Measurements from ENCODE around the gene SRC. TPM values are rescaled to one million over a fixed set of nuclear protein-coding genes. Genes with fewer than 3 reads are reported as not detected.

The SRC gene
- polyA plus RNA-seq, 1 of the 3 experiments (the other 2 are of a cell fraction), result 23.8 TPM

- Histone ChIP-seq H3K9ac (no peak overlapping the region), H4K20me1 (ENCODE audit: insufficient read depth) (no peaks in the 10 kb centered on the region), H3K9me2 (no peaks in the 10 kb centered on the region), H3K36me3 (replicated peaks in 1 of 2; ENCODE audit: control insufficient read depth in 1 of 2, insufficient read depth in 2 of 2, low read length in 1 of 2) (peaks cover 5 to 26% of the 10 kb centered on the region in 2 experiments), H3K4me1 (ENCODE audit: control insufficient read depth in 1 of 2, insufficient read depth in 2 of 2, low read depth in 1 of 2, low read length in 1 of 2) (peaks cover 0 to 61% of the 10 kb centered on the region in 2 experiments; a peak in 2 of 4 replicates), H3K4me3 (ENCODE audit: low read depth in 2 of 2, low read length in 1 of 2) (no peak overlapping the region), H3K79me2 (ENCODE audit: insufficient read depth) (no peaks in the 10 kb centered on the region), H3K4me2 (no peak overlapping the region), H3K27ac (ENCODE audit: low read depth in 2 of 2, low read length in 1 of 2) (peak overlapping the region in 1 of 2 experiments; percentile 88; a peak in 2 of 4 replicates), H3F3A (replicated peaks; ENCODE audit: insufficient read depth) (no peaks in the 10 kb centered on the region), H2AFZ (ENCODE audit: low read depth) (no peak overlapping the region), H3K9me3 (no peaks in the 10 kb centered on the region), H3K27me3 (ENCODE audit: insufficient read depth) (no peaks in the 10 kb centered on the region)
- TF ChIP-seq NFIC (IDR thresholded peaks at IDR 0.05; ENCODE audit: borderline replicate concordance), result no peak
- no peak for TF ChIP-seq POLR2AphosphoS5 (IDR thresholded peaks at IDR 0.05; ENCODE audit: low read depth, low read length)
- TF ChIP-seq CHD2 (IDR thresholded peaks at IDR 0.05; ENCODE audit: low read length, partially characterized antibody), result no peak
- TF ChIP-seq RXRA (IDR thresholded peaks at IDR 0.05; ENCODE audit: borderline replicate concordance, low read depth), result no peak
- TF ChIP-seq RCOR1 (IDR thresholded peaks at IDR 0.05; ENCODE audit: low read length), result no peak
- no peak for TF ChIP-seq TEAD4 (IDR thresholded peaks at IDR 0.05; ENCODE audit: borderline replicate concordance, insufficient read depth)
- TF ChIP-seq YY1 (IDR thresholded peaks at IDR 0.05; ENCODE audit: low read depth), result no peak
- TF ChIP-seq JUND (IDR thresholded peaks at IDR 0.05), result no peak
- TF ChIP-seq, protein P1, sequence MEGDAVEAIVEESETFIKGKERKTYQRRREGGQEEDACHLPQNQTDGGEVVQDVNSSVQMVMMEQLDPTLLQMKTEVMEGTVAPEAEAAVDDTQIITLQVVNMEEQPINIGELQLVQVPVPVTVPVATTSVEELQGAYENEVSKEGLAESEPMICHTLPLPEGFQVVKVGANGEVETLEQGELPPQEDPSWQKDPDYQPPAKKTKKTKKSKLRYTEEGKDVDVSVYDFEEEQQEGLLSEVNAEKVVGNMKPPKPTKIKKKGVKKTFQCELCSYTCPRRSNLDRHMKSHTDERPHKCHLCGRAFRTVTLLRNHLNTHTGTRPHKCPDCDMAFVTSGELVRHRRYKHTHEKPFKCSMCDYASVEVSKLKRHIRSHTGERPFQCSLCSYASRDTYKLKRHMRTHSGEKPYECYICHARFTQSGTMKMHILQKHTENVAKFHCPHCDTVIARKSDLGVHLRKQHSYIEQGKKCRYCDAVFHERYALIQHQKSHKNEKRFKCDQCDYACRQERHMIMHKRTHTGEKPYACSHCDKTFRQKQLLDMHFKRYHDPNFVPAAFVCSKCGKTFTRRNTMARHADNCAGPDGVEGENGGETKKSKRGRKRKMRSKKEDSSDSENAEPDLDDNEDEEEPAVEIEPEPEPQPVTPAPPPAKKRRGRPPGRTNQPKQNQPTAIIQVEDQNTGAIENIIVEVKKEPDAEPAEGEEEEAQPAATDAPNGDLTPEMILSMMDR (IDR thresholded peaks at IDR 0.05), result no peak
- TF ChIP-seq RFX5 (IDR thresholded peaks at IDR 0.05; ENCODE audit: low read length), result no peak
- TF ChIP-seq, protein P2, sequence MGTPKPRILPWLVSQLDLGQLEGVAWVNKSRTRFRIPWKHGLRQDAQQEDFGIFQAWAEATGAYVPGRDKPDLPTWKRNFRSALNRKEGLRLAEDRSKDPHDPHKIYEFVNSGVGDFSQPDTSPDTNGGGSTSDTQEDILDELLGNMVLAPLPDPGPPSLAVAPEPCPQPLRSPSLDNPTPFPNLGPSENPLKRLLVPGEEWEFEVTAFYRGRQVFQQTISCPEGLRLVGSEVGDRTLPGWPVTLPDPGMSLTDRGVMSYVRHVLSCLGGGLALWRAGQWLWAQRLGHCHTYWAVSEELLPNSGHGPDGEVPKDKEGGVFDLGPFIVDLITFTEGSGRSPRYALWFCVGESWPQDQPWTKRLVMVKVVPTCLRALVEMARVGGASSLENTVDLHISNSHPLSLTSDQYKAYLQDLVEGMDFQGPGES (IDR thresholded peaks at IDR 0.05; ENCODE audit: low read depth, low read length), result no peak
- TF ChIP-seq EZH2phosphoT487 (IDR thresholded peaks at IDR 0.05; ENCODE audit: borderline replicate concordance, low read depth), result no peak
- no peak for TF ChIP-seq GATA2 (CRISPR knock-in tag; IDR thresholded peaks at IDR 0.05)
- DNase-seq, result no peak
- ChIA-PET POLR2A (interaction anchor here (1.8 kb wide), 1 partner anchor 13 kb away, joined by 6 read pairs; no protein-coding TSS in a partner anchor), CTCF (interaction anchor here (1.0 to 5.9 kb wide), 7 partner anchors 10 to 200 kb away, joined by 3 to 48 read pairs (median 4); no protein-coding TSS in a partner anchor)
- whole genome bisulfite sequencing (ENCODE audit: low lambda C conversion rate), result 90% methylated on average over 2 of the region's 9 CpGs
Measured at GRCh38 chr20:37395410-37395797, 49.5 kb downstream of the SRC start.

- no peak overlapping the region for H3K4me2 ChIP-seq
- DNase-seq, result peak; percentile 67
- H3K27me3 ChIP-seq (ENCODE audit: insufficient read depth), result no peaks in the 10 kb centered on the region
- CTCF ChIA-PET, result interaction anchor here (0.6 to 5.9 kb wide), 14 partner anchors 9 to 204 kb away, joined by 3 to 48 read pairs (median 4); no protein-coding TSS in a partner anchor
- peaks cover 0 to 61% of the 10 kb centered on the region in 2 experiments; a peak in 2 of 4 replicates for H3K4me1 ChIP-seq (ENCODE audit: control insufficient read depth in 1 of 2, insufficient read depth in 2 of 2, low read depth in 1 of 2, low read length in 1 of 2)
- POLR2A ChIA-PET, result interaction anchor here (0.7 to 1.8 kb wide), 3 partner anchors 12 to 131 kb away, joined by 3 to 6 read pairs (median 4); partner anchors contain the start of gene MANBAL
- H3K9ac ChIP-seq, result no peak overlapping the region
- H3K9me3 ChIP-seq, result no peaks in the 10 kb centered on the region
- H3K4me3 ChIP-seq (ENCODE audit: low read depth in 2 of 2, low read length in 1 of 2), result no peak overlapping the region
- H2AFZ ChIP-seq (ENCODE audit: low read depth), result no peak overlapping the region
- no peaks in the 10 kb centered on the region for H3K9me2 ChIP-seq
- peaks cover 4 to 27% of the 10 kb centered on the region in 2 experiments for H3K36me3 ChIP-seq (replicated peaks in 1 of 2; ENCODE audit: control insufficient read depth in 1 of 2, insufficient read depth in 2 of 2, low read length in 1 of 2)
- no peaks in the 10 kb centered on the region for H4K20me1 ChIP-seq (ENCODE audit: insufficient read depth)
- H3K27ac ChIP-seq (ENCODE audit: low read depth in 2 of 2, low read length in 1 of 2), result peak overlapping the region in 1 of 2 experiments; percentile 88; a peak in 2 of 4 replicates
- 62% methylated on average over 6 of the region's 22 CpGs for WGBS (ENCODE audit: low lambda C conversion rate)
- H3F3A ChIP-seq (replicated peaks; ENCODE audit: insufficient read depth), result no peaks in the 10 kb centered on the region
- H3K79me2 ChIP-seq (ENCODE audit: insufficient read depth), result no peaks in the 10 kb centered on the region
- TF ChIP-seq MXI1 (IDR thresholded peaks at IDR 0.05; ENCODE audit: low read depth, low read length), result 0 out of 2 replicates have a peak, but pooled peaks have one; percentile 21
- TF ChIP-seq TEAD4 (IDR thresholded peaks at IDR 0.05; ENCODE audit: borderline replicate concordance, insufficient read depth), result no peak
Measured at GRCh38 chr20:37395921-37396415, 50.0 kb downstream of the SRC start.

Measured in SK-N-SH (cell line).